Activated T-cell treated with anti-CD3 and anti-CD28 coated beads for 1 hour (primary cell): ENCODE measurements around the gene EME2.

Experiments used
- DNase-seq: peaks from one replicate; pipeline ENCODE4 v3.0.0-alpha.2; 2020; ENCODE audit warnings: low read depth

The EME2 gene

DNA sequence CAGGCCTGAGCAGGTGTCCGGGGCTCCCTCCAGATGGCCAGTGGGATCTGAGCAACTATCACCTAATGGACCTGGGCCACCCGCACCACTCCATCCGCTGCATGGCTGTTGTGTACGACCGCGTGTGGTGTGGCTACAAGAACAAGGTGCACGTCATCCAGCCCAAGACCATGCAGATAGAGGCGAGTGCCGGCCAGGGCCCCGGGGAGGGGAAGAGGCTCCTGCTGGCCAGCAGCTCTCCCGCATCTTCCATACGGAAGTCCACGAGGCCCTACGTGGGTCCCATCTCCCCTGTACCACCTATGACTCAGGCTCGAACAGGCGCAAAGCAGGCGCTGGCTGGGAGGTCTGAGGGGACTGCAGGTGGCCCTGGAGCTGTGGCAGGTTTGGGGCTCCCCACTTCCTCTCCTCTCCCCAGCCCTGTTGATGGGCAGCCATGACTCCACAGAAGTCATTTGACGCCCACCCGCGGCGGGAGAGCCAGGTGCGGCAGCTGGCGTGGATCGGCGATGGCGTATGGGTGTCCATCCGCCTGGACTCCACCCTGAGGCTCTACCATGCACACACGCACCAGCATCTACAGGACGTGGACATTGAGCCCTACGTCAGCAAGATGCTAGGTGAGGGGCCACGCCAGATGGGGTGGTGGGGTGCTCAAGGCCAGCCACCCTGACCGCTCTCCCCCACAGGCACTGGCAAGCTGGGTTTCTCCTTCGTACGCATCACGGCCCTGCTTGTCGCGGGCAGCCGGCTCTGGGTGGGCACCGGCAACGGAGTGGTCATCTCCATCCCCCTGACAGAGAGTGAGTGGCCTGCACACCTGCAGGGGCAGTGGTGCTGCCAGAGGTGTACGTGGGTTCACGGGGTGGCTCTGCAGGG lies 5.3 kb upstream of the EME2 start:
- DNase-seq = no peak

DNA sequence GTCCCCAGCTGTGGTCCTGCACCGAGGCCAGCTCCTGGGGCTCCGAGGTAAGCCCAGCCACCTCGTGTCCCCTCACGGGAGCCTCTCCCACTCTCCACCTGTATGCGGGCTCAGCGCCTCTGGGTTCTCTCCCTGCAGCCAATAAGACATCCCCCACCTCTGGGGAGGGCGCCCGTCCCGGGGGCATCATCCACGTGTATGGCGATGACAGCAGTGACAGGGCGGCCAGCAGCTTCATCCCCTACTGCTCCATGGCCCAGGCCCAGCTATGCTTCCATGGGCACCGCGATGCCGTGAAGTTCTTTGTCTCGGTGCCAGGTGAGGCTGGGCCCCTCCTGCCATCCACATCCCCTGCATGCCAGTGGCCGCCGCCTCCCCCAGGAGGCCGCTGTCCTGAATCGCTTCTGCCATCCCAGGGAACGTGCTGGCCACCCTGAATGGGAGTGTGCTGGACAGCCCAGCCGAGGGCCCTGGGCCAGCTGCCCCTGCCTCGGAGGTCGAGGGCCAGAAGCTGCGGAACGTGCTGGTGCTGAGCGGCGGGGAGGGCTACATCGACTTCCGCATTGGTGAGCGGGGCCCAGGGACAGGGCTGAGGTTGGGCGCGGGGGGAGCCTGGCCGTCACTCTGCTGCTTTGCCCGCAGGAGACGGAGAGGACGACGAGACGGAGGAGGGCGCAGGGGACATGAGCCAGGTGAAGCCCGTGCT lies 4.4 kb upstream of the EME2 start:
- no peak for DNase-seq

DNA sequence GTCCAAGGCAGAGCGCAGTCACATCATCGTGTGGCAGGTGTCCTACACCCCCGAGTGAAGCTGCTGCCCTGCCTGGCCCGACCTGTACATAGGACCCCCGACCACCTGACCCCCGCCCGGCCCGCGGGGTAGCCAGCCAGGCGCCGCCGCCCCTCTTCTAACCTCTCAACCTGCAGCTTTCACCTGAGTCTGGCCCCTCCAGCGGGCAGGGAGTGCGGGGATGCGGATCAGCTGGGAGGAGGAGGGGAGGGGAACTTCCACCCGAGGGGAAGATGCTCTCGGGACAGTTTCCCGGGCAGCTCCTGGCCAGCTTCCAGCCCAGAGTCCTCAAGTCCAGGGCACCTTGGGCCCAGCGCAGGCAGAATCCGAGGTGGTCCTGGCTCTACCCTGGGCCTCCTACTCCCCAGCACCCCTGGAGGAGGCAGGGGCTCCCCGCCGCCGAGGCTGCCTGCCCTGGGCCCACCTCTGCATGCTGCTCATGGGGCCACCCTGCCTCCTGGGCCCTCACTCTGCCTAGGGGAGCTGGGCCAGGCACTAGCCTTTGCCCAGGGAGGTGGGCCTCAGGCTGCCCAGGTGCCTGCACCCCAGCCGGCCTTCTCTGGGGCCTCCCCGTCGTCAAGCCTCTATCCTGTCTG lies 3.7 kb upstream of the EME2 start:
- no peak for DNase-seq

DNA sequence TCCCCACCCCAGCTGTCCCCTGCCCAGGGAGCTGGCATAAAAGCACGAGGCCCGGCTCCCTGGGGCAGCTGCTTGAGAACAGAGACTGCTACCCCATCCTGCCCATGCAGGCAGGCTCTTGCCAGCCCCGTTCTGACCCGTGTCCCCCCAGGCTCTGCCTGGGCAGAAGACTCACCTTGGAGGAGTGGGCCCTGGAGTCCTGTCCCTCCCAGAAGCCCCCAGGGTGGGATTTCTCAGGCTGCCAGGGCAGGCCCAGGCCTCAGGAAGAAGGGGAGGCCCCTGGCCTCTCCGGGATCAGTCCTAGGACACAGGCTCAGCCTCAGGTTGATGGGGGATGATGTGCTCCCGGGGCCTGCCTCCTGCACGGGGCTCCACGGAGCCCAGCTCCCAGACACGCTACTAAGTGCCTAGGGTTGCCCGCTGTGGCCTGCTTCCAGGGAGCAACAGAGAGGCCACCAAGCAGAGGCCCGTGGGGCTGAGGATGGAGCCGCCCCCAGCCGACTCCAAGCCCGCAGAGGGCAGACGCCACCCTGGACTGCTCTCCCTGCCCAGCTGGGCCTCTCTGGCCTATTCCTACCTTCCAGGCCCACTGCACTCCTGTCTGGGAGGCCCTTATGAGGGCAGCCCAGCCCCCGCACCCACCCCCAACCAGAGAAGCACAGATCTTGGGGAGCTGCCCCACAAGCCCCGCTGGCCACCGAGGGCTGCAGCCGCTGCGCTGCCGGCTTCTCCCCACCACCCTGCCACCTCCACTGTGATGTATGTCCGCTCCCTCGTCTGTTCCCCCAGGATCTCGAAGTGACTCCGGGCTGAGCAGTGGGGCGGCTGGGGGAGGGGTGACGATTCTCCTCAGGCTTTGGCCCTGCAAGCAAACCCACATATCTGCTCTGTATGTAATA lies 3.0 kb upstream of the EME2 start:
- no peak for DNase-seq

DNA sequence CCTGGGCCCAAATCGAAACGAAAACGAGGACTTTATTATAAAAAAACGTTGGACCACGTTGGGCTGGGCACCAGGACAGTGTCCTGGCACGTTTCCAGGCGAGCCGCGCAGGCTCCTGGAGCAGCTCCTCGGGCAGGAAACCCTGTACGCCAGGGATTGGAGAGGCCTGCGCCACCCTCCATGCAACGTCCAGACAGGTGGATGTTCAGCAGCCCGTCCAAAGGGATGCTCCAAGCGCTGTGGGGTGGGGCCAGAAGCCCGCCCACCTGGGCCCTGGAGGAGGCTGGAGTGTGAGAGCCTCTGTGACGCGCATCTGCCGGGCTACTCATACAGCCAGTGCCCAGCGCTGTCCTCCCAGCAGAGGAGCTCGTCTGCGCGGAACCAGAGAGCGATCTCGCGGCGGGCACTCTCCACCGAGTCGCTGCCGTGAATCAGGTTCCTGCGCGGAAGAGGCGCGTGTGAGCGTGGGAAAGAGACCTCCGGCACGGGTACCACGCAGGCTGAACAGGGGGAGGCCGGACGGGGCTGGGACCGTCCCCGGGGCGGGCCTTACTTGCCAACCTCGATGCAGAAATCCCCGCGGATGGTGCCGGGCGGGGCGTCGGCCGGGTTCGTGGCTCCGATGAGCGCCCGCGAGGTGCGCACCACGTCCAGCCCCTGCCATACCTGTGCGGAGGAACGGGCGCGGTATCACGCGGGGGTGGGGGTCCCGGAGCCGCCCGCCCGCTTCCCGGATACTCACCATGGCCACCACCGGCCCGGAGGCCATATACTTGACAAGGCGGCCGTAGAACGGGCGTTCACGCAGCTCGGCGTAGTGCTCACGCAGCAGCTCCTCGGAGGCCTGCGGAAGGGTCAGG lies 2.1 kb upstream of the EME2 start:
- DNase-seq = peak; percentile 22

DNA sequence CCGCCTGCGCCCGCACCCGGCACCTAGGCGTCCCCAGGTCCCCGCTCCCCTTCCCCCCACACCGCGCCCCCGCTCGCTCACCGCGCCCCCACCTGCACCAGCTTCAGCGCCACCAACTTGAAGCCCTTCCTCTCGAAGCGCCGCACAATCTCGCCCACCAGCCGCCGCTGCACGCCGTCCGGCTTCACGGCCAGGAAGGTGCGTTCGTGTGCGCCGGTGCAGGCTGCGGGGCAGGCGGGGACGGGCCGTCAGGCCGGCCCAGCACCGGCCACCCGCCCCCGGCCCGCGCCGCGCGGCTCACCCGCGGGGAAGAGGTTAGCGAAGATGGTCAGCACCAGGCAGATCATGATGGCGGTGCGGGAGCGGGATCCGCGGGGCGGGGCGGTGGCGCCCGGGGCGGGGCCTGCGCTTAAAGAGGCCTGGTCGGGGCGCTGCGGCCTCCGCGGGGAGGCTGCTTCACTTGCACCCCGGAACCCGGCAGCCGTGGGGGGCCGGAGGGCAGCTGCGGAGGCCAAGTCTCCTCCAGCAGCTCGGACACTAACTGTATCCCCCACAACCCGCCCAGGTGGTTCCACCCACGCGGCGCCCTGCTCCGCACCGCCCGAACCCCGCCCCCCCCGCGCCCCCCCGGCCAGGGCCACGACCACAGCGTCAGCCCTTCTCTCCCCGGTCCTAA lies 1.3 kb upstream of the EME2 start, which contains the start of gene NME3:
Gene NME3, minus strand, starts transcription at position 356 of the 676 bp plus-strand sequence. Its CDS starts 9 bp downstream, at position 347.
- peak; percentile 64 for DNase-seq

DNA sequence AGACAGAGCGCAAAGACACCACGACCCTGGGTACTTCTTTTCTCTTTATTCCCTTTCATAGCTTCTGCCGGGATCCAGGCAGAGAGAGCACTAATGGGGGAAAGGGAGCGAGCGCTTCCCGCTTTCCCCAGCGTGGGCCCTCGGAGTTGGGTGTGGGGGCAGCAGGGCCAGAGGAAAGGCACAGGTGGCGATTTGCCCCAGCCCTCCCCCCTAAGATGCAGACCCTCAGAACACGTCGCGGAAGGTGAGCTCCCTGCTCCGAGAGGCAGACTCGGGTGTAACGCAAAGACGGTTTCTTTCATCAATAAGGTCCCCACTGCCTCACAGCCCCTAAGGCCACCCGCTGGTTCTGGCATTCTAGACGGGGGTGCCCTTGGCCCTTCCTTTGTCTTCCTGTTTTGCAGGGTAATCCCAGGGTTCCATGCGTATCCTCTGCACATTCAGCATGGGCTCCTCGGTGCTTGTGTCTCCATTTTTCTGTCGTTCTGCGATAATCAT lies 697 bp upstream of the EME2 start:
- DNase-seq = no peak

DNA sequence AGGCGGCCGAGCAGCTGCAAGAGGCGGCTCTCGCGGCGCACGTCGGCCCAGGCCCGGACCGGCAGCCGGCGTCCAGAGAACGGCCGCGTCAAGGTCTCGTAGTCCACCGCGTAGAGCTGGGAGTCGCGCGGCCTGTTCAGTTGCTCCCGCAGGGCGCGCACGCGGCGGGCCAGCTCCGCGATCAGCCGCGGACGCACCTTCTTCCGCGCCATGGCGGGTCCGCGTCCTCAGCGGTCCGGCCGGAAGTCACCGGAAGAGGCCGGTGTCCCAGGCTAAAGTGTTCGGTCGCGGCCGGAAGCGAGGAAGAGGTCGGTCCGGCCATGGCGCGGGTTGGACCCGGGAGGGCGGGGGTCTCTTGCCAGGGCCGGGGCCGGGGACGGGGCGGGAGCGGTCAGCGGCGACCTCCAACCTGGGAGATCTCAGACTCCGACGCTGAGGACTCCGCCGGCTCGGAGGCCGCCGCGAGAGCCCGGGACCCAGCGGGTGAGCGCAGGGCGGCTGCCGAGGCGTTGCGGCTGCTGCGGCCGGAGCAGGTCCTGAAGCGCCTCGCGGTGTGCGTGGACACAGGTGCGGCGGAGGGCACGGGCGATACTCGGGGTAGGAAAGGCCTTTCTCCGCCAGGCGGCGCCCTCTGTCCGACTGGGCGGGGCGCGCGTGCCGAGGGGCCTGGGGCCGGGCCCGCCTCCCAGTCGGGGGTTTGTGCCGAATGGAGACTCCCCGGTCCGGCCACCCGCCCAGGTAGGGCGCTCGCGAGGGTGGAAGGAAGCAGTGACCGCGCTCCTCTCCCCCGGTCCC lies 495 bp downstream of the EME2 start, which contains the start of gene MRPS34:
Gene MRPS34, minus strand, starts transcription at position 227 of the 795 bp plus-strand sequence. Its CDS starts 15 bp downstream, at position 212.
- DNase-seq = peak; percentile 71

DNA sequence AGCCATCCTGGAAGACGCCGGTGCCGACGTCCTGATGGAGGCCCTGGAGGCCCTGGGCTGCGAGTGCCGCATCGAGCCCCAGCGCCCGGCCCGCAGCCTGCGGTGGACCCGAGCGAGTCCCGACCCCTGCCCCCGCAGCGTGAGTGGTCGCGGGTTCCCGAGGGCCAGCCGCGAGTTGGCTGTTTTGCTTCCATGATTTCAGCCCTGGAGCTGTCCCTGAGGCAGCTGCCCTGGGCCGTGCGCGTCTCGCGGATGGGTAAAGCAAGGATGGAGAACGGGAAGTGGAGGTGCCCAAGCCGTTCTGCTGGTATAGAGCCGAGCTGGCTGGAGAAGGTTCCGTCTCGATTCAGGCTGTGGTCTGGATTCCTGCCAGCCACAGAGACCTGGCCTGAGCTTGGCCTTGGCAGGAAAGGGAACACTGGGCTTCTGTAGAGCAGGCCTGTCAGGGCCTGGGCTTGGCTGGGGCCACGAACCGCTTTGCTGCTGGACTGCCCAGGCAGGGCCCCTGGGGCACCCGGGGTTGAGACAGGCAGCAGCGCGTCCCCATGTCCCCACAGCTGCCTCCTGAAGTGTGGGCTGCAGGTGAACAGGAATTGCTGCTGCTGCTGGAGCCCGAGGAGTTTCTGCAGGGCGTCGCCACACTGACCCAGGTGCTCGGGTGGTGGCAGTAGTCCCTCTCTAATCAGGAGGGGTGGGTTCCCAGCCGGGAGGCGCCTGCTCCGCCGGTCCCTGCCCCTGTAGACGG lies 1.3 kb downstream of the EME2 start:
- DNase-seq = no peak

DNA sequence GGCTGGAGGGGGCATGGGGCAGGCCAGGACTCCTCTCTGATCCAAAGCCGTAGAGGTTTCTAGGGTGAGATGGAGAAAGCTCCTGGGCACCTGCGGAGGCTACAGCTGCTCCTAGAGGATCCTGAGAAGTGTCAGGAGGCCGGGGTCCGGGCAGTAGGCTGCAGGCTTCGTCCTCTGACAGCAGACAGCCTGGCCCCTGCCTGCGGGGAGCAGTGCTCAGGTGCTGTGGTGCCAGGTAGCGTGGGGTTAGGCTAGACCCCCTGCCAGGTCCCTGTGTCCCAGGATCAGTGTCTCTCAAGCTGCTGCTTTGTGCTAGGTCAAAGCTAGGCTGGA lies 1.8 kb downstream of the EME2 start:
- no peak for DNase-seq

DNA sequence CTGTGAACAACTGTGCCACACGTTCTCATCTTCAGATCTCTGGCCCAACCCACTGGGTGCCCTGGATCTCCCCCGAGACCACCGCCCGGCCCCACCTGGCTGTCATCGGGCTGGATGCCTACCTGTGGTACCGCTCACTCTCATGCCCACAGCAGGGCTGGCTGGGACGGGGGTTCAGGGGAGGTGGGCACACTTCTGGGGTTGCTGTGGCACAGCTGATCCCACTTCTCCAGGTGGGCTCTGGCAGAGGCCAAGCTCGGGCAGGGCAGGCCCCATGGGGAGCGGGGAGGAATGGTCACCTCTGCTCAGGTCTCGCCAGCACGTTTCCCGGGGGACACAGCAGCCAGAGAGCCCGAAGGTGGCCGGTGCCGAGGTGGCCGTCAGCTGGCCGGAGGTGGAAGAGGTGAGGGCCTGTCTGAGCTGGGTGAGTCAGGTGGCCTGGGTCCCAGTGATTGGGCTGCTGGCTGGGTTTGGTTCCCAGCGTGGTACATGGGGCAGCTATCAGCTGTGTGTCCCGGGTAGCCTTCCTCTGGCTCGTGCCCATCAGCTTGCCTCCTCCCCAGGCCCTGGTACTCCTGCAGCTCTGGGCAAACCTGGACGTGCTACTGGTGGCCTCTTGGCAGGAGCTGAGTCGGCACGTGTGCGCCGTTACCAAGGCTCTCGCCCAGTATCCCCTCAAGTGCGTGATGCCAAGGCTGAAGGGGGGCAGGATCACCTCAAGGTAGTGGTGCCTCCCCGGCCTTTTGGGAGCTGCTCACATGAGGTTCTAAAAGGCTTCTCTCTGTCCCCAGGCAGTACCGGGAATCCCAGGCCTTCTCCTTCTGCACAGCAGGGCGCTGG lies 2.6 kb downstream of the EME2 start:
- no peak for DNase-seq

DNA sequence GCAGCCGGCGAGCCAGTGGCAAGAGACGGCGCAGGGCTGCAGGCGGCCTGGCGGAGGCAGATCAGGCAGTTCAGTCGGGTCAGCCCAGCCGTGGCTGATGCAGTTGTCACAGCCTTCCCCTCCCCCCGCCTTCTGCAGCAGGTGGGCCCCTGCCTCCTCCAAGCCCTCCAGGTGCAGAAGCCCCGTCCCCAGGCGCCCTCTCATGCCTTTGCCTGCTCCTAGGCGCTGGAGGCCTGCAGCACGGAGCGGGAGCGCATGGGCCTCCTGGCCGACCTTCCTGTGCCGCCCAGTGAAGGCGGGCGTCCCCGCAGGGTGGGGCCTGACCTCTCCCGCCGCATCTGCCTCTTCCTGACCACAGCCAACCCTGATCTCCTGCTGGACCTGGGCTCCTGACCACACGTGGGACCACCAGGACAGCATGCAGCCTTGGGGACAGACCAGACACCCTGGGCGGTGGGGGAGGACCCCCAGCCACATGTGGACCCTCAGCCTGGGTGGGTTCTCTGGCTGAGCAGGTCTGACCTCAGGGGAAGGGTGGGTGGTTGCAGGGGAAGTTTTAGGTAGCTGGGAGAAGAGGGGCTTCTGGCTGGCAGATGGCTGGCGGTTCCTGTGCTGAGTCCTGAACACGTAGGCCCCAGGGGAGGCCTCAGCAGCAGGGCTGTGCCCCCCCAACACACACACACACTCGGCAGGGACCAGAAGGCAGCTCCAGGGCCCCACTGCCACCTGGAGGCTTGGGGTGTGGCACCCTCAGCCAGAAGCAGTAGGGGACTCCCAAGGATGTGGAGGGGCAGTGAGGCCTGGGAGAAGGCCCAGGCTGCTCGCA lies 3.4 kb downstream of the EME2 start:
- no peak for DNase-seq

DNA sequence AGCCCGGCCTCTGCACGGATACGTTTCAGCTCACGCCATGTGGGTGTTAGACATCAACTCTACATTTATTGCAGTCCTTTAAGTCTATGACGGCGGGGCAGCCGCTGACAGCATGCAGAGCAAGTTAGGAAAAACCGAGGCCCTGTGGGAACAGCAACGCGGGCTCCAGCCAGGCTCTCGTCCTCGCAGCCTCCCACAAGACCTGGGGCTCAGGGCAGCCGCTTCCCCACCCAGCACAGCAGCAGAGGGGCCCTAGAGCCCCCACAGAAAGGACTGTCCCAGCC lies 4.0 kb downstream of the EME2 start:
- no peak for DNase-seq

DNA sequence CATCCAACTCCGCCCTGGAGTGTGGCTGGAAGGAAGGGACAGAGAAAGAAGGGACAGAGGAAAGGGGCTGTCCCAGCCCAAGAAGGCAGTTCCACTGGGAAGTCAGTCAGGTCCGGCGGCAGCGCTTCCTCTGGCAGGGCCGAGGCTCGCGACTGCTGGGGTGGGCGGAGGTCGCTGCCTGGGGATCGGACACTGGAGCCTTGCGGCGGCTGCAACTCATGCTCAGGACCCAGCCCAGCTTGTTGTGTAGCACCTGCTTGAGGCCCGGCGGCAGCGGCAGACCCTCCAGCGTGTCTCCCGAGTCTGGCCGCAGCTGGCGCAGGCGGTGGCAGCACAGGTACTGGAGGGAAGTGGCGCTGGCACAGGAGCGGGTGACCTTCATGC lies 4.4 kb downstream of the EME2 start:
- DNase-seq = no peak

DNA sequence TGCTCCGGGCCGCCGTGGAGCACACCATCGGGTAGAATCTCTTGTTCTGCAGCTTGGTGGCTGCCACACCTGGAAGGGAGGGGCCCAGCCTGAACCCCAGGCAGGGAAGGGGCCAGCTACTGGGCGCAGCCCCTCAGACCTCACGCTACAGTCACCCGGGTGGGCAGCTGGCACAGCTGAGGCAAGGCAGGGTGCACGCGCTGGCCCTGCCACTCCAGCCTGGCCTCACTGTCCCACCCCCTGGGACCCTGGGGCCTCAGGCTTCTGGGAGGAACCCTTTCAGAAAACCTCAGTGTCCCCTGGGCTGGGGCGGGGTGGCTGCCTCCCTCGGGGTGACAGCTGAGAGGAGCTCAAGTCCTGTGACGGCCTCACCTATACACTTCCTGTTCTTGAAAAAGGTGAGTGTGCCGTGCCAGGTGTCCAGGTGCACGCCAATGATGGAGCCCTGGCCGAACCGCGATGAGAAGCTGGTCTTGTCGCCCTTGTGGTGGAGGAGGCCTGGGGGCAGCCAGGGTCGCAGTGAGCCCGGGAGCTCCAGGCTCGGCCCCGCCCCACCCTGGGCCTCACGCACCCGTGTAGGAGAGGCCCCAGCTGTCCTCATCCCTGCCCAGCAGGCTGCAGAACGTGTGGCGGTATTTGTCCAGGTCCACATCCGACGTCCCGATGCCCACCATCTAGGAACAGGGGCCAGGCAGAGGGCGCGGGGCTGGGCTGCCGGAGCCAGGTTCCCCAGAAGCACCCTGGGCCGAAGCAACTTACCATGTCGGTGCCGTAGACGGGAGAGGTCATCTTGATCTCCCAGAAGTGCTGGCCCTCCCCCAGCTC lies 5.0 kb downstream of the EME2 start:
- no peak for DNase-seq
